Measurements from ENCODE around the gene DHRSX. TPM values are rescaled to one million over a fixed set of nuclear protein-coding genes. Genes with fewer than 3 reads are reported as not detected.
"Not testable (repeated sequence)": the region's sequence is repeated elsewhere in the genome, so short reads cannot be mapped to it uniquely, and the experiment has no call there.

DHRSX gene
- total RNA-seq, 4 donors from 2014 or later = 19.6 to 22.4 (median 21.0) TPM

- intact Hi-C loops (cut with DNase I) = no loop called here
- WGBS = 81% methylated on average over 12 of the region's 12 CpGs
- Histone ChIP-seq H3K9me3 (no peaks in the 10 kb centered on the region), H3K4me3 (no peak overlapping the region), H3K27me3 (no peaks in the 10 kb centered on the region), H3K36me3 (peaks cover 0 to 35% (median 20%) of the 10 kb centered on the region in 4 donors), H3K27ac (replicated peaks in 1 of 4) (no peak overlapping the region), H3K4me1 (no peaks in the 10 kb centered on the region)
- TF ChIP-seq POLR2AphosphoS5 (IDR thresholded peaks at IDR 0.05) (no peak), CTCF (IDR thresholded peaks at IDR 0.05) (no peak), POLR2A (IDR thresholded peaks at IDR 0.05; ENCODE audit: low read depth) (no peak), EP300 (IDR thresholded peaks at IDR 0.05) (no peak)
- DNase-seq (ENCODE audit: extremely low spot score) = no peak
These were observed 256.8 kb downstream of the DHRSX start for GRCh38 chrX:2243913-2244460.

- Histone ChIP-seq H3K9me3 (no peaks in the 10 kb centered on the region), H3K27me3 (no peaks in the 10 kb centered on the region), H3K36me3 (peaks cover 0 to 39% (median 24%) of the 10 kb centered on the region in 4 donors), H3K27ac (replicated peaks in 1 of 4) (no peak overlapping the region), H3K4me1 (no peaks in the 10 kb centered on the region), H3K4me3 (no peak overlapping the region)
- no peak for DNase-seq (ENCODE audit: extremely low spot score)
- intact Hi-C loops (cut with DNase I) = no loop called here
- no peak for TF ChIP-seq POLR2A (IDR thresholded peaks at IDR 0.05; ENCODE audit: low read depth)
- TF ChIP-seq CTCF (IDR thresholded peaks at IDR 0.05) = no peak
- TF ChIP-seq POLR2AphosphoS5 (IDR thresholded peaks at IDR 0.05) = no peak
- no peak for TF ChIP-seq EP300 (IDR thresholded peaks at IDR 0.05)
- 92% methylated on average over 17 of the region's 22 CpGs for WGBS
These were observed 257.8 kb downstream of the DHRSX start for GRCh38 chrX:2242980-2243379.

- no peak for DNase-seq (ENCODE audit: extremely low spot score)
- Histone ChIP-seq H3K27me3 (no peaks in the 10 kb centered on the region), H3K36me3 (peaks cover 0 to 45% (median 27%) of the 10 kb centered on the region in 4 donors), H3K27ac (replicated peaks in 1 of 4) (no peak overlapping the region), H3K4me1 (no peaks in the 10 kb centered on the region), H3K4me3 (no peak overlapping the region), H3K9me3 (no peaks in the 10 kb centered on the region)
- TF ChIP-seq POLR2AphosphoS5 (IDR thresholded peaks at IDR 0.05) (no peak), CTCF (IDR thresholded peaks at IDR 0.05) (no peak), POLR2A (IDR thresholded peaks at IDR 0.05; ENCODE audit: low read depth) (no peak), EP300 (IDR thresholded peaks at IDR 0.05) (no peak)
- 98% methylated on average over 16 of the region's 16 CpGs for WGBS
- intact Hi-C loops (cut with DNase I) = no loop called here
These were observed 258.4 kb downstream of the DHRSX start for GRCh38 chrX:2242326-2242725.

GRCh38 chrX:2241496-2241895 lies 259.3 kb downstream of the DHRSX start:
- DNase-seq (ENCODE audit: extremely low spot score); intact Hi-C loops (cut with DNase I): not testable (repeated sequence)

GRCh38 chrX:2240761-2241160 lies 260.0 kb downstream of the DHRSX start:
- intact Hi-C loops (cut with DNase I); H3K4me1 ChIP-seq; H3K27ac ChIP-seq (replicated peaks in 1 of 4); H3K4me3 ChIP-seq; H3K9me3 ChIP-seq; H3K27me3 ChIP-seq; DNase-seq (ENCODE audit: extremely low spot score): not testable (repeated sequence)
- H3K36me3 ChIP-seq = peaks cover 0 to 48% (median 27%) of the 10 kb centered on the region in 4 donors
- WGBS = 84% methylated on average over 12 of the region's 12 CpGs

More at GRCh38 chrX:2241496-2241895, 259.3 kb downstream of the DHRSX start:
- not testable (repeated sequence) for H3K4me1 ChIP-seq; H3K27ac ChIP-seq (replicated peaks in 1 of 4); H3K4me3 ChIP-seq; H3K27me3 ChIP-seq; H3K9me3 ChIP-seq
- WGBS = 91% methylated on average over 13 of the region's 13 CpGs
- peaks cover 0 to 46% (median 27%) of the 10 kb centered on the region in 4 donors for H3K36me3 ChIP-seq

- Histone ChIP-seq H3K4me3 (no peak overlapping the region), H3K4me1 (peaks cover 0 to 10% (median 2%) of the 10 kb centered on the region in 4 donors), H3K27me3 (no peaks in the 10 kb centered on the region), H3K36me3 (peaks cover 0 to 46% (median 27%) of the 10 kb centered on the region in 4 donors), H3K27ac (replicated peaks in 1 of 4) (no peak overlapping the region), H3K9me3 (no peaks in the 10 kb centered on the region)
- intact Hi-C loops (cut with DNase I) = no loop called here
- no peak for DNase-seq (ENCODE audit: extremely low spot score)
- 93% methylated on average over 9 of the region's 9 CpGs for WGBS
- TF ChIP-seq POLR2AphosphoS5 (IDR thresholded peaks at IDR 0.05) (no peak), CTCF (IDR thresholded peaks at IDR 0.05) (no peak), EP300 (IDR thresholded peaks at IDR 0.05) (no peak), POLR2A (IDR thresholded peaks at IDR 0.05; ENCODE audit: low read depth) (no peak)
These were observed 262.8 kb downstream of the DHRSX start for GRCh38 chrX:2237976-2238375.

All from esophagus muscularis mucosa (tissue), 4 donors.